ENCODE data around the gene COMMD4. TPM values are rescaled to one million over a fixed set of nuclear protein-coding genes. Genes with fewer than 3 reads are reported as not detected.

The COMMD4 gene
- total and polyA plus RNA-seq, 4 donors: 22.3 to 80.8 (median 65.8) TPM

DNA sequence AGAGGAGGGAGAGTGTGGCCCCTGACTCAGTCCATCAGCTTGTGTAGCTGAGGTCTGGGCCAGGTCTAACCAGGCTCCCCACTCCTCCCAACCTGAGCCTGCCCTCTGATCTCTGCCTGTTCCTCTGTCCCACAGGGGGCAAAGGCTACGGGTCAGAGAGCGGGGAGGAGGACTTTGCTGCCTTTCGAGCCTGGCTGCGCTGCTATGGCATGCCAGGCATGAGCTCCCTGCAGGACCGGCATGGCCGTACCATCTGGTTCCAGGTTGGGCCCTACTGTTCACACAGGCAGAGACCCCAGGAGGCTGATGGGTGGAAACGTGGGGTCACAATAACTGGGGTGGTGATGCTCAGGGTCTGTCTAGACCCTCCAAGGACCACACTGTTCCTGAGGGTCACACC is 17.7 kb downstream of the COMMD4 start:
- Histone ChIP-seq H3K27me3 (ENCODE audit: control insufficient read depth, insufficient read depth, low read length) (peaks cover 5% of the 10 kb centered on the region), H3K36me3 (ENCODE audit: control insufficient read depth, insufficient read depth, low read length) (peaks cover 58% of the 10 kb centered on the region), H3K9me3 (ENCODE audit: control insufficient read depth, insufficient read depth, low read length) (no peaks in the 10 kb centered on the region), H3K27ac (ENCODE audit: low read depth, low read length) (no peak overlapping the region), H3K4me3 (ENCODE audit: low read depth, low read length) (no peak overlapping the region), H3K4me1 (ENCODE audit: control insufficient read depth, insufficient read depth, low read length) (peaks cover 8% of the 10 kb centered on the region)
- WGBS (ENCODE audit: insufficient coverage): 93% methylated on average over 6 of the region's 7 CpGs
- no peak for DNase-seq (ENCODE audit: low read depth in 4 of 6, low spot score in 6 of 6)

DNA sequence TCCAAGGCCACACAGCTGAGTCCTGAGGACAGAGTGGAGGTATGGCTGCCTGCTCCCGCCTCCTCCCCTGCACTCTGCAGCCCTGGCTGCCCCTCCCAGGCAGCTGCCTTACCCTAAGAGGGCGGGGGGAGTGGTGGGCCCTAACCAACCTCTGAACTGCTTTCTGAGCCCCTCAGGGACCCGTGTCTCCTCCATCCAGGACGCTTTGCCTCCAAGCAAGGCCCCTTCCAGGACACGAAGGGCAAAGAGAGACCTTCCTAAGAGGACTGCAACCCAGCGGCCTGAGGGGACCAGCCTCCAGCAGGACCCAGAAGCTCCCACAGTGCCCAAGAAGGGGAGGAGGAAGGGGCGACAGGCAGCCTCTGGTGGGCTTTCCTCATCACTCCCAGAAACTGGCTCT is 18.6 kb downstream of the COMMD4 start:
- no peak for DNase-seq (ENCODE audit: low read depth in 4 of 6, low spot score in 6 of 6)
- no peak overlapping the region for H3K4me3 ChIP-seq (ENCODE audit: low read depth, low read length)
- peaks cover 61% of the 10 kb centered on the region for H3K36me3 ChIP-seq (ENCODE audit: control insufficient read depth, insufficient read depth, low read length)
- WGBS (ENCODE audit: insufficient coverage): 84% methylated on average over 7 of the region's 7 CpGs
- no peaks in the 10 kb centered on the region for H3K9me3 ChIP-seq (ENCODE audit: control insufficient read depth, insufficient read depth, low read length)
- H3K4me1 ChIP-seq (ENCODE audit: control insufficient read depth, insufficient read depth, low read length): no peaks in the 10 kb centered on the region
- no peaks in the 10 kb centered on the region for H3K27me3 ChIP-seq (ENCODE audit: control insufficient read depth, insufficient read depth, low read length)
- H3K27ac ChIP-seq (ENCODE audit: low read depth, low read length): no peak overlapping the region

DNA sequence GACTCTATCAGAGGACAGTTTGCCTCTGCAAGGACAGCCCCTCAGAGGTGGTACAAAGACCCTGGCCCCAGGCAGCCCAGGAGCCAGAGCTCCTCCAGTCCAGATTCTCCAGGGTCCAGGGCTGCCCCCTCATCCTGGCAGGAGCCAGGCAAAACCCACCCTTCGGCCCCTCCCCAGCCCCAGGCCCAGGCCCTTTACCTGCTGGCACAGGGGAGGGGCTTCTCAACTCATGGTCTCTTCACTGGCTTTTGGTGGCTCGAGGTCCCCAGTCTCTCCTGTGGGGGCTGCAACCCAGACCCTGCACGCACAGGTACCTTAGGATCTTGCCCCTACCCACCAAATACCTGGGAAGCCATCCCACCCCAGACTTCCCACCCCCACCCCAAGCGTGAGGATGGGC is 19.5 kb downstream of the COMMD4 start:
- H3K36me3 ChIP-seq (ENCODE audit: control insufficient read depth, insufficient read depth, low read length): peaks cover 66% of the 10 kb centered on the region
- DNase-seq (ENCODE audit: low read depth in 4 of 6, low spot score in 6 of 6): no peak
- H3K27ac ChIP-seq (ENCODE audit: low read depth, low read length): no peak overlapping the region
- 94% methylated on average over 3 of the region's 4 CpGs for WGBS (ENCODE audit: insufficient coverage)
- no peaks in the 10 kb centered on the region for H3K4me1 ChIP-seq (ENCODE audit: control insufficient read depth, insufficient read depth, low read length)
- no peaks in the 10 kb centered on the region for H3K27me3 ChIP-seq (ENCODE audit: control insufficient read depth, insufficient read depth, low read length)
- H3K9me3 ChIP-seq (ENCODE audit: control insufficient read depth, insufficient read depth, low read length): no peaks in the 10 kb centered on the region
- no peak overlapping the region for H3K4me3 ChIP-seq (ENCODE audit: low read depth, low read length)

GRCh38 chr15:75356006-75356405 is 20.1 kb downstream of the COMMD4 start:
- no peaks in the 10 kb centered on the region for H3K4me1 ChIP-seq (ENCODE audit: control insufficient read depth, insufficient read depth, low read length)
- 80% methylated on average over 28 of the region's 28 CpGs for WGBS (ENCODE audit: insufficient coverage)
- no peak for DNase-seq (ENCODE audit: low read depth in 4 of 6, low spot score in 6 of 6)
- no peak overlapping the region for H3K4me3 ChIP-seq (ENCODE audit: low read depth, low read length)
- no peak overlapping the region for H3K27ac ChIP-seq (ENCODE audit: low read depth, low read length)
- H3K27me3 ChIP-seq (ENCODE audit: control insufficient read depth, insufficient read depth, low read length): no peaks in the 10 kb centered on the region
- H3K9me3 ChIP-seq (ENCODE audit: control insufficient read depth, insufficient read depth, low read length): no peaks in the 10 kb centered on the region
- peaks cover 73% of the 10 kb centered on the region for H3K36me3 ChIP-seq (ENCODE audit: control insufficient read depth, insufficient read depth, low read length)

- Histone ChIP-seq H3K36me3 (ENCODE audit: control insufficient read depth, insufficient read depth, low read length) (peaks cover 78% of the 10 kb centered on the region), H3K9me3 (ENCODE audit: control insufficient read depth, insufficient read depth, low read length) (no peaks in the 10 kb centered on the region), H3K4me3 (ENCODE audit: low read depth, low read length) (no peak overlapping the region), H3K27ac (ENCODE audit: low read depth, low read length) (no peak overlapping the region), H3K27me3 (ENCODE audit: control insufficient read depth, insufficient read depth, low read length) (no peaks in the 10 kb centered on the region), H3K4me1 (ENCODE audit: control insufficient read depth, insufficient read depth, low read length) (no peaks in the 10 kb centered on the region)
- no peak for DNase-seq (ENCODE audit: low read depth in 4 of 6, low spot score in 6 of 6)
- 93% methylated on average over 20 of the region's 20 CpGs for WGBS (ENCODE audit: insufficient coverage)
Observed at GRCh38 chr15:75356517-75356916, 20.7 kb downstream of the COMMD4 start.

- DNase-seq (ENCODE audit: low read depth in 4 of 6, low spot score in 6 of 6): no peak
- H3K4me3 ChIP-seq (ENCODE audit: low read depth, low read length): no peak overlapping the region
- no peaks in the 10 kb centered on the region for H3K9me3 ChIP-seq (ENCODE audit: control insufficient read depth, insufficient read depth, low read length)
- H3K36me3 ChIP-seq (ENCODE audit: control insufficient read depth, insufficient read depth, low read length): peaks cover 88% of the 10 kb centered on the region
- no peaks in the 10 kb centered on the region for H3K27me3 ChIP-seq (ENCODE audit: control insufficient read depth, insufficient read depth, low read length)
- WGBS (ENCODE audit: insufficient coverage): 90% methylated on average over 12 of the region's 17 CpGs
- H3K4me1 ChIP-seq (ENCODE audit: control insufficient read depth, insufficient read depth, low read length): no peaks in the 10 kb centered on the region
- no peak overlapping the region for H3K27ac ChIP-seq (ENCODE audit: low read depth, low read length)
Observed at GRCh38 chr15:75357976-75358673, 22.3 kb downstream of the COMMD4 start.

- WGBS (ENCODE audit: insufficient coverage): 95% methylated on average over 7 of the region's 10 CpGs
- no peak for DNase-seq (ENCODE audit: low read depth in 4 of 6, low spot score in 6 of 6)
Observed at GRCh38 chr15:75358771-75359536, 23.1 kb downstream of the COMMD4 start.

GRCh38 chr15:75359537-75360250 is 23.8 kb downstream of the COMMD4 start:
- Histone ChIP-seq H3K27me3 (ENCODE audit: control insufficient read depth, insufficient read depth, low read length) (no peaks in the 10 kb centered on the region), H3K27ac (ENCODE audit: low read depth, low read length) (no peak overlapping the region), H3K36me3 (ENCODE audit: control insufficient read depth, insufficient read depth, low read length) (peaks cover 92% of the 10 kb centered on the region), H3K4me1 (ENCODE audit: control insufficient read depth, insufficient read depth, low read length) (no peaks in the 10 kb centered on the region), H3K9me3 (ENCODE audit: control insufficient read depth, insufficient read depth, low read length) (no peaks in the 10 kb centered on the region), H3K4me3 (ENCODE audit: low read depth, low read length) (no peak overlapping the region)
- 94% methylated on average over 15 of the region's 15 CpGs for WGBS (ENCODE audit: insufficient coverage)
- DNase-seq (ENCODE audit: low read depth in 4 of 6, low spot score in 6 of 6): no peak

More at GRCh38 chr15:75358771-75359536, 23.1 kb downstream of the COMMD4 start:
- Histone ChIP-seq H3K27me3 (ENCODE audit: control insufficient read depth, insufficient read depth, low read length) (no peaks in the 10 kb centered on the region), H3K27ac (ENCODE audit: low read depth, low read length) (no peak overlapping the region), H3K4me1 (ENCODE audit: control insufficient read depth, insufficient read depth, low read length) (no peaks in the 10 kb centered on the region), H3K9me3 (ENCODE audit: control insufficient read depth, insufficient read depth, low read length) (no peaks in the 10 kb centered on the region), H3K36me3 (ENCODE audit: control insufficient read depth, insufficient read depth, low read length) (peaks cover 92% of the 10 kb centered on the region), H3K4me3 (ENCODE audit: low read depth, low read length) (no peak overlapping the region)

DNA sequence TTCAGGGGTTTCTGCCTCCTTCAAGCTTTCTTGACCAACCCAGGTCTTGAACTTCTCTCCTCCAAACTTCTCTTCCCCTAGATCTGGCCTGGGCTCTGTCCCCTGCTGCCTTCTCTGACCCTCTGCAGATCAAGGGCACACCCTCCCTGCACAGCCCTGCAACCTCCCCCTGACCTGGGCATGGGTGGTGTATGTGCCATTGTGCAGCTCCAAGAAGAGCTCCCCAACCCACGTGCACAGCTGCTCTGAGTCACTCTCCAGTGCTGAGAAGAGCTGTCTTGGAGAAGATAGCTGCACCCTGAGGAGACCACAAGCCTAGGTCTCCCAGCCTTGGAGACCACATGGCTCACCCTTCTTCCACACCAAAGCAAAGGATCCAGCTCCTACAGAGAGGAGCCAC is 24.5 kb downstream of the COMMD4 start:
- no peak for DNase-seq (ENCODE audit: low read depth in 4 of 6, low spot score in 6 of 6)
- 40% methylated on average over 1 of the region's 1 CpG for WGBS (ENCODE audit: insufficient coverage)
- peaks cover 88% of the 10 kb centered on the region for H3K36me3 ChIP-seq (ENCODE audit: control insufficient read depth, insufficient read depth, low read length)
- no peaks in the 10 kb centered on the region for H3K9me3 ChIP-seq (ENCODE audit: control insufficient read depth, insufficient read depth, low read length)
- no peak overlapping the region for H3K27ac ChIP-seq (ENCODE audit: low read depth, low read length)
- no peak overlapping the region for H3K4me3 ChIP-seq (ENCODE audit: low read depth, low read length)
- no peaks in the 10 kb centered on the region for H3K4me1 ChIP-seq (ENCODE audit: control insufficient read depth, insufficient read depth, low read length)
- no peaks in the 10 kb centered on the region for H3K27me3 ChIP-seq (ENCODE audit: control insufficient read depth, insufficient read depth, low read length)

Data from spinal cord (tissue), 10 donors.